NCI-H82 (cell line): Measurements from ENCODE around the gene OR51E1.
A peak's percentile ranks its signal among the peaks of the same experiment; 100 is the strongest.

Experiments used
- DNase-seq: peaks from one replicate; lab custom pipeline; 2025; lab: John Stamatoyannopoulos, UW

OR51E1 gene

GRCh38 chr11:4654635-4655369 is 11.0 kb downstream of the OR51E1 start:
- DNase-seq, result no peak

DNA sequence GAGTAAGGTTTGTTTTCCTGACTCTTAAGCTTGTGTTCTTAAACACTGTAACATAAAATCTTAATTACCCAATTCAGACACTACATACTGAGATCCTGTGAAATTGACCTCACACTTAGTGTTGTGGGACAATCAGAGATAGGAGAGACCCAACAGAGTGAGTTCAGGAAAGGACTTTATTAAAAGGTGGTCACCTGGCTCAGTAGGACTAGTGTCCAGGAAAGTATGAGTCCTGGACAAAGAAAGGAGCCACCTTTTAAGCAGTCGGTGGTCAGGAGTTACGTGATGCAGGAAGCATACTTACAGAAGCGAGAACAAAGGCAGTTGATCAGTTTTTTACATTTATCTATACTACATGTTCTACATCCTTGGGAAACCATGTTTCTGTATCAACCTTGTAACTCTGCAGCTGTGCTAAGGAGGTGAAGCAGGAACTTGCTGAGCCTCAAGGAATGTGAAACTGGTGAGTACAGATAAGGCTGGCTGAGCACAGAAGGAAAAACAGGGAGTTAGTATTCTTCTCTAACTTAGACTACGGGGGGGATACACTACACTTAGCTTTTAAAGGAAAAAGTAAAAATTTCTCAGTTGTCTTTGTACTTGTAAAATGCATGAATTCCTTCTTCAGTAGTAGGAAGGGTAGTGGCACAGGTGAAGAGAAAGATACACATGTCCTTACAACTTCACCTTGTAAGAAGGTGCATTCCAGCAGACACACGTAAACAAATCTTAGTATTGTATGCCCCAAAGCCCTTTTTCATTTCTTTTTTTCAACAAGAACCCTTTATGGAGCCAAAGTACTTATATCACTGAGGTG is 15.1 kb downstream of the OR51E1 start:
- no peak for DNase-seq

- no peak for DNase-seq
Measured at GRCh38 chr11:4662876-4663275, 19.1 kb downstream of the OR51E1 start.

DNA sequence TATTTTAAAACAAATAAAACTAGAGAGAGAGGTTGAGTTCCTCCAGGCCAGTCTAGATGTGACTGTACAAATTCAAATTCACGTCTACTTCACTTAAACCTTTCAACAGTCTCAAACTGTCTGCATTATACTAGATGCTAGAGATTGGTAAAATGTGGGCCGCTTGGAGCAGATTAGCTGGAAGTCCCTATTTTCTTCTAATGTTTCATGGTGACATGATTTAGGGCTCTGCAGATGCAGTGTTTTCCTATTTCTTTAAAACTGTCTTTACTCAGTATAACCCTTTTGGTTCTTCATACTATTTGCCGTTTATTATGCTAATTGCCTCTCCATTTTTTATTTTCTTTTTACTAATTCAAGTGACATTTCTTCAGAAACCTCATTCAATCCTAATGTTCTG is 20.4 kb downstream of the OR51E1 start:
- no peak for DNase-seq

DNA sequence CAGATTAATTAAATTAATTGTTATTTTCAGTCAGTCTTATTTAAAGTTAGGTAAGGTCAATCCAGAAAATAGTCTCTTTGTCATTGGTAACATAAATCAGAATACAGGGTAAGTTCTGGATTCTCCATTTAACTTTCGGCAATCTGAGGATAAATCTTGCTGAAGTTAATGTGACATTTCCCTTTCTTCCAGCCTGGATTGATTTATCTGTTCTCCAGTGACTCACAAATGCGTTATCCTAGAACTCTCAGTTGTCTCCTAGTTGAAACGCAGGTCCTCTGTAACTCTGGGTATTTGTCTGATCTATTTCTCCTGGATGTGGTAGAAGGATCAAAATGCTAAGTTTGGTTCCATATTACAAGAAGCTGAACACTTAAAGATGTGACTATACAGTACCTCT is 21.0 kb downstream of the OR51E1 start:
- no peak for DNase-seq

GRCh38 chr11:4665424-4665823 is 21.6 kb downstream of the OR51E1 start:
- DNase-seq, result no peak

DNA sequence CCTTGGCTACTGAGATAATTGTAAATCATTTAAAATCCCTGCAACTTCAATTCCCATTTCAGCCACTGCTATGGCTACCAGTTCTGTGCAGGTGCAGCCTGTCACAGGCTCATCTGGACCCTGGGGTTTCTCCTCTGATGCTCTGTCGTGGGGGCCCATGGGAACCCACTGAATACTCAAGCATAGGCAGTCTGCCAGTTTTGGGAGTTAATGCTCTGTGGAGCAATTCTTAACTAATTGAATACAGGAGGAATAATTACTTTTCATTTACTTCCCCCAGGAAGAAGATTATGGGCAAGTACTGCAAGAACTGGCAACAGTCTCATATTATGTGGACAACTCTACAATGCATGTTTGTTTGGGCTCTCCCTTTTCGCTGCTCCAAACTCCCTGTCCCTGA is 28.0 kb downstream of the OR51E1 start:
- DNase-seq, result no peak

- no peak for DNase-seq
Measured at GRCh38 chr11:4672470-4672869, 28.7 kb downstream of the OR51E1 start.

DNA sequence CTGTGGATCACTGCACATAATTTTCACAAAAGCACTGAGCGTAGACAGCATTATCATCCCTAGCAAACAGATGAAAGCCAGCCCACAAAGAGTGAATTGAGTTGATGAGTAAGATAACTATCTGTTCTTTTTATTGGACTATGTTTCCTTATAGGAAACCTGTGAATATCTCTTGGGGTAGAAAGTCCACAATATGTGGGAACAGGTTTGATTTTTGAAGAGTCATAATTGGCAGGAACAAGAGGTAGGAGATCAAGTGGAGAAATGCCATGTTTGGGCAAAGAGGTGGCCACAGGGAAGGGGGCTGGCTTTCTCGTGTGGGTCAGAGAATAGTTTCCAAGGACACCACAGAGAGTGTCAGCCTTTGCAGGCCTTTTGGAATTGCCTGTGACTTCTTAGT is 30.0 kb downstream of the OR51E1 start:
- no peak for DNase-seq

DNA sequence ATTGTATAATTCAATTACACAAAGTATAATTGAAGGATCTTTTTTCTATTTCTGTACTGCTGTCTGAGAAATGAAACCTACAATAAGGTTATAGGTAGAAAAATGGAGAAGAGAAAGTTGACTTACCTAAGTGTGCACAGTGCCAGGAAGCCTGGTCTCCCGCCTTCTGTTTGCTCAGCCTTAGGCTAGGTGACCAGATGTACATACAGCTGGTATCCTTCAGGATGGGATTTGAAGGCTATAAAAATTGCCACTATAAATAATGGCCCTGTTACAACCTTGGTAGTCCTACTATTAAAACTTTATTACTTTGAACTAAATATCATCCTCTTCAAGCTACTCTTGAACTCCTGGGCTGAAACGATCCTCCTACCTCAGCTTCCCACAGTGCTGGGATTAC is 34.2 kb downstream of the OR51E1 start:
- peak; percentile 75 for DNase-seq

DNA sequence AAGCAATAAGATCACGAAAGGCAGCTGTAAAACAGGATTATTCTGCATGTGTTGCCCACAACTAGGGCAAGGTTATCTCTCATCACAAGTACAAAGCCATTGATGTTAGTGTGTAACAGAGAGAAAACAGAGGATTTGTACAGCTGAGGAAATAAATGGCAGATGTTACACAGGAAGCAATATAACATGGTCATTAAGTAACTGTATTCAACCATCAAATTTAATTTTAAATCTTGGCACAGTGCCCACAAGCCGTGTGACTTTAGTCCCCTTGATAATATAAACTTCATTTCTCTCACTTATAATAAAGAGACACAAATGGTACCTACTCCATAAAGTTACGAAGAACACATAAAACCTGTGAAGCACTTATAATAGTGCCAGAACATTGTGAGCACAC is 36.6 kb downstream of the OR51E1 start:
- no peak for DNase-seq

DNA sequence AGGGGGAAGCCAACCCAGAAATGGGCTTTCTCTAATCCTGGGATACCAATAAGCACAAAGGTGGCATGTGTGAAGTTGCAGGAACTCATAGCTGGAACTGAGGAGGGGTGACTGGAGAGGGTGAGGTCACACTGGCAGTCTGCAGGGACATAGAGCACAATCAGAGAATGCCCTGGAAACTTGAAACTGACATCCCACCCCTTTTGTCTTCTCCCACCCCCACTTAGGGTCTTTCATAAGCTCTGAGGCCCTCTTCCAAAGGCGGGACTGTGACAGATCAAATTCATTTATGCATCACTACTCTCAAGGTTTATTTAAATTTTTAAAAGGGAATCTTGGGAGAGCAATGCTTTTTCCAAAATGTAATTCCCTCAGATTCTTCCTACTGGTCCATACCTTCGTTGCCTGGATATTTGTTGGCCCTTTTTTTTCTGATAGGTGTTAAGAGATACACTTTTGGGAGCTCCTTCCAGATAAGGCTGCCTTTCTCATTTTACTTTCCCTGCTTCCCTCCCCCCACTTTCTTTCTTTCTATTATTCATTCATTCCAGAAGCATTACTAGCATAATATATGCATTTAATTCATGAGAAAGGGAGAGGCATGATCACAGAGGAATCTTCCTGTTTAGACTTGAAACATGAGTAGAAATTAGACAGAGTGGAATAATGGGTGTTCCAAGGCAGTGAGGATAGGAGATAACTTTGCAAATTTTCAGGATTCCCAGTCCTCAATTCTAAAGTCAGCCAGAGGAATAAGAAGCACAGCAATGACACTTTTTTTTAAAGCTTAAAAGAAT is 39.0 kb downstream of the OR51E1 start:
- DNase-seq, result no peak

DNA sequence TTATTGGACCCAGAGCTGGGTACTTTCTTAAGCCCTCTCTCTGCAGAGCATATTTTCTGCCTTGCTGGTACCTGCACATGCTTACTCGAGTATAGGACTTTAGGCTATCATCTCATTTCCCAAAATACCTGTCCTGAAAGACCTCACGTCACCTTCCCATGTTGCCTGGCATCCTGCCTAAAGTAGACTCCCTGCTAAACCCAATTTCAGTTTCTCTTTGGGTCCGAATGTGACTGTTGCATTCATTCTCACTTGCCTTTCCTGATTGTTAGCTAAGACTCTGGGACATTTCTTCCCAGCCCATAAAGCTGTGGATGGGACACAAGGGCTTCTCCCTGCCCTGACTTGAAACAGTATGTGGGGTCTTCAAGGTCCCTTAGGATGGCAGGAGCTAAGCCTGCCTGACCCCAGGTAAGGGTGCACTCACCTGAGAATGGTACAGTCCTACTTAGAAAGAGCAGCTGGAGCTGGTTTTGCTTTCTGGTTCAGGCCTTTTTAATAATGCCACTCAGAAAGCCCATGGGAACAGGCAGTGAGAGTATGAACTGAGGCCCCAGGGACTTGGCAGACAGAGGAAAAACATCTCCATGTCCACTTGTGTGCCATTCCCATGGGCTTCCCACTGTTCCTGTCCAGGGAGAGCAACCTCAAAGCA is 41.0 kb downstream of the OR51E1 start:
- DNase-seq, result no peak

DNA sequence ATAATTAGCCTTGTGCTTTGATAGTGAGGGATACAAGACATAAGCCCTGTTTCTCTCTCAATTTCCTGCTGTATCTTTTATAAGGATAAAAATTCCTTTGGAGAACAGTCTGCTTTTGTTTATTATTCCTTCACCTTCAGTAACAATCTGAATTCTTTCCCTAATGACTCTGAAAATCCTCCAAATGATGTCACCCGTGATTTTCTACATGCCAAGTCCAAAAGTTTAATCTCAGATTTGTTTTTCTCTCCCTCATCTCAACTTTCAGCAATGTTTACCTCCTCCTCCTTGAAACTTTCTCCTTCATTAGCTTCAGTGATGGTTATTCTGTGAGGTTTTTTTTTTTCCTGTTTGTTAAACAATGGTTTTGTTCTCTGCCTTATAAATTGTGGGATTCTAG is 51.7 kb downstream of the OR51E1 start:
- no peak for DNase-seq

- DNase-seq, result no peak
Measured at GRCh38 chr11:4697585-4697984, 53.8 kb downstream of the OR51E1 start, which contains the start of gene OR51E2. Gene OR51E2, minus strand, starts transcription at chr11:4697853. Its CDS starts 15,142 bp downstream, at chr11:4682711.

DNA sequence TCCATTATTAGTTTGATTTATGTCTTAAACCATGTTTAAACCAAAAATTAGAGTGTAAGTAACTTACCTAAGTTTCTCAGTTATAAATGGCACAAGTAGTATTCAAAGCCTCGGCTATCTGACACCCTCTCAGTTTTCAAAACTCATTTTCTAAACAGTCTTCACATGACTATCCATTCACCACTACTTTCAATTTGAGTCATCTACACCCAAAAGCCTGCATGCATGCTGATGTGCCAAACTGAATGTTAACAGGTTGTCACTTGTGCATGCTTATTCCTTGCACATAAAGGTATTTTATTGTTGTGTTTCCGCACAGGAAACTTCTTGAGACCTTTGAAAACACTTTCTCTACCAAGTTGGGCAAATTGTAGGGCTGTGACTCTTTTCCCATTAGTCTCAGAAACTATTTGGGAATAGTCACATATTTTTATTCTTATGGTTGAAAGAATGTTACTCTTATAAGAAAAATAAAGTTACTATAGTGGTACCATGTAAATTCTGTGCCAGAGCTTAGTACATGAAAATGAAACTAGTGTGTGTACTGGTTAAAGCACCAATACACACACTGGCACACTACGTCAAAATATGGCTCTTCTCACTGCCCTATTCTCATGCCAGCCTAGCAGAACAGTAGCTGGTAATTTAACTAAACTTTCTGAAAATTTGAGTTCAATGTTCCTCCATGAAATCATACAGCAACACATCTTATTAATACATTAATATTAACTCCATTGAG is 56.1 kb downstream of the OR51E1 start:
- no peak for DNase-seq

DNA sequence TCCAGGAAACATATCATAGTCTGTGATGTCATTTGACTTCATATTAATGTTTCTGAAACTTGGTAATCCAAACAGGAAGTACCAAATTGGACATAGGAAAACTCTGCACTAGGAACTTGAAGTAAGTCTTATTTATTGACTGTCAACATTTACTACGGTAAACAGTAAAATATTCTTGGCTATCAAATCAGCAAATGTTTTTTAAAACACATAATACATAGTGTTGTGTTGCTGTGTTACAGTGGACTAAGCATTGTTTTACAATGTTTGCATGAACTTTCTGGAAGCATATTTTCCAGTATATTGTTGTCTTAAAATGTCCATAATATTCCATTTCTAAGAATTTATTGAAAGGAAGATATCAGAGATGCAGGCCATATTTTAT is 56.6 kb downstream of the OR51E1 start:
- no peak for DNase-seq

GRCh38 chr11:4704054-4704789 is 60.4 kb downstream of the OR51E1 start, which contains the start of gene MMP26:
Gene MMP26, plus strand, starts transcription at chr11:4704784.
- DNase-seq, result no peak

GRCh38 chr11:4704790-4705334 is 61.1 kb downstream of the OR51E1 start:
- no peak for DNase-seq
